Fibroblast of lung (primary cell): Measurements from ENCODE around the gene ARHGDIA. TPM values are rescaled to one million over a fixed set of nuclear protein-coding genes. Genes with fewer than 3 reads are reported as not detected.
A peak's percentile ranks its signal among the peaks of the same experiment; 100 is the strongest.

Source experiments
- DNase-seq, 2 donors: peaks; one replicate each; pipeline versions ENCODE4 v3.0.0 to v3.0.0-alpha.2; 2010; ENCODE audit warnings: low read depth in 2 of 2
- H2AFZ ChIP-seq: 2 replicates; pipeline ENCODE4 v1.5.1; 2012; ENCODE audit warnings: low read length, control low read depth, inconsistent platforms
- H3K27ac ChIP-seq: 2 replicates; pipeline ENCODE4 v1.5.1; 2011; ENCODE audit warnings: low read length, control low read depth; ENCODE audit not compliant: insufficient read depth
- H3K27me3 ChIP-seq: 2 replicates; pipeline ENCODE4 v1.5.1; 2011; ENCODE audit warnings: mild to moderate bottlenecking, low read length; ENCODE audit not compliant: control insufficient read depth, insufficient read depth
- H3K36me3 ChIP-seq: 2 replicates; pipeline ENCODE4 v1.5.1; 2011; ENCODE audit warnings: low read length; ENCODE audit not compliant: control insufficient read depth, insufficient read depth
- H3K4me1 ChIP-seq: 2 replicates; pipeline ENCODE4 v1.5.1; 2011; ENCODE audit warnings: low read length; ENCODE audit not compliant: control insufficient read depth, insufficient read depth; ENCODE audit errors: extremely low read depth
- H3K4me2 ChIP-seq: 2 replicates; pipeline ENCODE4 v1.5.1; 2011; ENCODE audit warnings: low read length, control low read depth; ENCODE audit not compliant: insufficient read depth; ENCODE audit errors: extremely low read depth
- H3K4me3 ChIP-seq, 4 experiments: fragments of 200-600 bp in 1 of 4; sonication (generic) in 1 of 4; replicated peaks in 1 of 4; 2 replicates each; pipeline ENCODE4 v1.5.1; 2011 to 2016; ENCODE audit warnings: low read length in 4 of 4, low read depth in 3 of 4, mild to moderate bottlenecking in 3 of 4, control low read depth in 2 of 4, inconsistent platforms in 1 of 4, mixed read lengths in 1 of 4; ENCODE audit not compliant: insufficient read depth in 1 of 4; ENCODE audit errors: control extremely low read depth in 1 of 4
- H3K79me2 ChIP-seq: 2 replicates; pipeline ENCODE4 v1.5.1; 2012; ENCODE audit warnings: mild to moderate bottlenecking, low read length, inconsistent platforms; ENCODE audit not compliant: control insufficient read depth, insufficient read depth
- H3K9ac ChIP-seq: 2 replicates; pipeline ENCODE4 v1.5.1; 2011; ENCODE audit warnings: mild to moderate bottlenecking, low read length, control low read depth; ENCODE audit not compliant: insufficient read depth
- H3K9me3 ChIP-seq: 2 replicates; pipeline ENCODE4 v1.5.1; 2012; ENCODE audit warnings: low read depth, low read length; ENCODE audit not compliant: control insufficient read depth, insufficient read depth
- H4K20me1 ChIP-seq: 2 replicates; pipeline ENCODE4 v1.5.1; 2011; ENCODE audit warnings: low read length; ENCODE audit not compliant: control insufficient read depth, insufficient read depth; ENCODE audit errors: extremely low read depth
- EZH2 ChIP-seq: IDR thresholded peaks from 2 replicates; pipeline ENCODE4 v1.5.1; 2012; ENCODE audit warnings: low read length, control low read depth, mild to moderate bottlenecking; ENCODE audit errors: missing control alignments
- polyA plus RNA-seq, 2 donors: library from polyadenylated mRNA; depleted of rRNA in 1 of 2; stranded (reverse) in 1 of 2; unstranded in 1 of 2; fragments of >200 nt; gene quantifications; 2 replicates each; pipeline ENCODE4 v1.2.1, GENCODE V29; 2011 to 2012; ENCODE audit warnings: missing spikeins in 1 of 2
- total RNA-seq: library from RNA; depleted of rRNA; stranded (reverse); fragments of >200 nt; gene quantifications from 2 replicates; pipeline ENCODE4 v1.2.1, GENCODE V29; 2014
- TF ChIP-seq, protein P1 (sequence below), 2 donors: IDR thresholded peaks in 1 of 2; conservative IDR thresholded peaks in 1 of 2; 1 replicate in 1 of 2; 2 replicates in 1 of 2; pipeline ENCODE4 v1.5.1; 2011 to 2012; ENCODE audit warnings: low read length in 2 of 2, control low read depth in 1 of 2, inconsistent platforms in 1 of 2, low read depth in 1 of 2, mild to moderate bottlenecking in 1 of 2

The ARHGDIA gene
- total and polyA plus RNA-seq, 2 donors (not counting 1 experiment from before 2014, with no cell fraction given), result 95.0 to 164 TPM

GRCh38 chr17:81888988-81889595 lies 18.0 kb upstream of the ARHGDIA start:
- H3K9ac ChIP-seq, result no peak overlapping the region
- no peaks in the 10 kb centered on the region for H4K20me1 ChIP-seq
- no peak overlapping the region for H2AFZ ChIP-seq
- H3K79me2 ChIP-seq, result peaks cover 64% of the 10 kb centered on the region
- no peak overlapping the region for H3K4me2 ChIP-seq
- H3K27ac ChIP-seq, result no peak overlapping the region
- H3K36me3 ChIP-seq, result peaks cover 37% of the 10 kb centered on the region
- no peak for DNase-seq
- H3K9me3 ChIP-seq, result no peaks in the 10 kb centered on the region
- no peaks in the 10 kb centered on the region for H3K27me3 ChIP-seq
- peaks cover 19% of the 10 kb centered on the region for H3K4me1 ChIP-seq
- no peak overlapping the region for H3K4me3 ChIP-seq
- TF ChIP-seq, protein P1, sequence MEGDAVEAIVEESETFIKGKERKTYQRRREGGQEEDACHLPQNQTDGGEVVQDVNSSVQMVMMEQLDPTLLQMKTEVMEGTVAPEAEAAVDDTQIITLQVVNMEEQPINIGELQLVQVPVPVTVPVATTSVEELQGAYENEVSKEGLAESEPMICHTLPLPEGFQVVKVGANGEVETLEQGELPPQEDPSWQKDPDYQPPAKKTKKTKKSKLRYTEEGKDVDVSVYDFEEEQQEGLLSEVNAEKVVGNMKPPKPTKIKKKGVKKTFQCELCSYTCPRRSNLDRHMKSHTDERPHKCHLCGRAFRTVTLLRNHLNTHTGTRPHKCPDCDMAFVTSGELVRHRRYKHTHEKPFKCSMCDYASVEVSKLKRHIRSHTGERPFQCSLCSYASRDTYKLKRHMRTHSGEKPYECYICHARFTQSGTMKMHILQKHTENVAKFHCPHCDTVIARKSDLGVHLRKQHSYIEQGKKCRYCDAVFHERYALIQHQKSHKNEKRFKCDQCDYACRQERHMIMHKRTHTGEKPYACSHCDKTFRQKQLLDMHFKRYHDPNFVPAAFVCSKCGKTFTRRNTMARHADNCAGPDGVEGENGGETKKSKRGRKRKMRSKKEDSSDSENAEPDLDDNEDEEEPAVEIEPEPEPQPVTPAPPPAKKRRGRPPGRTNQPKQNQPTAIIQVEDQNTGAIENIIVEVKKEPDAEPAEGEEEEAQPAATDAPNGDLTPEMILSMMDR (conservative IDR thresholded peaks at IDR 0.05 in 1 of 2, IDR thresholded peaks at IDR 0.05 in 1 of 2; ENCODE audit: low read depth in 1 of 2, low read length in 2 of 2), result no peak
- TF ChIP-seq EZH2, result no peak

- Histone ChIP-seq H2AFZ (no peak overlapping the region), H3K4me1 (peaks cover 19% of the 10 kb centered on the region), H3K9me3 (no peaks in the 10 kb centered on the region), H3K36me3 (peaks cover 35% of the 10 kb centered on the region), H3K4me2 (no peak overlapping the region), H4K20me1 (no peaks in the 10 kb centered on the region), H3K4me3 (no peak overlapping the region), H3K79me2 (peaks cover 59% of the 10 kb centered on the region), H3K27ac (no peak overlapping the region), H3K9ac (no peak overlapping the region), H3K27me3 (no peaks in the 10 kb centered on the region)
- no peak for DNase-seq
- TF ChIP-seq, protein P1 (conservative IDR thresholded peaks at IDR 0.05 in 1 of 2, IDR thresholded peaks at IDR 0.05 in 1 of 2; ENCODE audit: low read depth in 1 of 2, low read length in 2 of 2), result no peak
- no peak for TF ChIP-seq EZH2
Observed at GRCh38 chr17:81888105-81888987, 17.2 kb upstream of the ARHGDIA start.

DNA sequence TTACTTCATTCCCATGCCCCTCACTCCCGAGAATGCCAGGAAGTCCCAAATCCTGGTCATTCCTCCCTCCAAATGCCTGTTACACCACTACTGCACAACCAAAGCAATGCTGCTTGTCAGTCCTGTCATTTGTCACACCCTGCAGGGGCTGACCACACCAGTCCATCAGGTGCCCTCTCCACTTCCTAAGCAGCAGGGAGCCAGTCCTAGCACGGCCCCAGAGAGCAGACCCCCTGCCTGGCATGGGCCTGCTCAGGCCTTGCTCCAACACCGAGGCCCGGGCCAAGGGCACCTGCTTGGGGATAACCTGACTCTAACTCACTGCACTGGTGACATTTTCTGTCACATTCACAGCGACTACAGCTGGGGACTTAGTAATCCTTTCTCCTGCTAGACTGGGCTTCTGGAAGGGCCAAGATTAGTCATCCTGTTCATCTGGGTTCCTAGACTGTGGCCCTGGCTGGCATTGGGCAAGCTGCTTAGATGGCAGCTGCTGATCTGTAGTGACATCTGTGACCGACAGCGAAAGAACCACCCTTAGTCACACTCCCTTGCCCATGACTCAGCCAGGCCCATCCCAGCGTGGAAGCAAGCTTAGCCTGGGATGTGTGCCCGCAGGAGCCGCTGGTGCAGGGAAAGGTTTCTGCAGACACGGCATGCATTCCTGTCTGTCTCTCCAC lies 14.9 kb upstream of the ARHGDIA start:
- Histone ChIP-seq H3K9me3 (no peaks in the 10 kb centered on the region), H3K36me3 (peaks cover 35% of the 10 kb centered on the region), H4K20me1 (no peaks in the 10 kb centered on the region), H3K4me1 (peaks cover 19% of the 10 kb centered on the region), H3K27me3 (no peaks in the 10 kb centered on the region), H3K4me3 (no peak overlapping the region), H3K4me2 (no peak overlapping the region), H3K27ac (no peak overlapping the region), H3K9ac (no peak overlapping the region), H3K79me2 (peaks cover 47% of the 10 kb centered on the region), H2AFZ (no peak overlapping the region)
- TF ChIP-seq, protein P1 (conservative IDR thresholded peaks at IDR 0.05 in 1 of 2, IDR thresholded peaks at IDR 0.05 in 1 of 2; ENCODE audit: low read depth in 1 of 2, low read length in 2 of 2), result no peak
- no peak for TF ChIP-seq EZH2
- DNase-seq, result peak in 1 of 2 donors; percentile 68
